HG03432 (cell line): Measurements from ENCODE around the gene GPR37.
A peak's percentile ranks its signal among the peaks of the same experiment; 100 is the strongest.

ENCODE experiments used
- ATAC-seq: cut with Tn5 transposase; IDR thresholded peaks from one replicate; pipeline ENCODE4 v1.9.1; 2021; ENCODE audit warnings: mild to moderate bottlenecking, moderate library complexity; ENCODE audit not compliant: unreplicated experiment

The GPR37 gene

DNA sequence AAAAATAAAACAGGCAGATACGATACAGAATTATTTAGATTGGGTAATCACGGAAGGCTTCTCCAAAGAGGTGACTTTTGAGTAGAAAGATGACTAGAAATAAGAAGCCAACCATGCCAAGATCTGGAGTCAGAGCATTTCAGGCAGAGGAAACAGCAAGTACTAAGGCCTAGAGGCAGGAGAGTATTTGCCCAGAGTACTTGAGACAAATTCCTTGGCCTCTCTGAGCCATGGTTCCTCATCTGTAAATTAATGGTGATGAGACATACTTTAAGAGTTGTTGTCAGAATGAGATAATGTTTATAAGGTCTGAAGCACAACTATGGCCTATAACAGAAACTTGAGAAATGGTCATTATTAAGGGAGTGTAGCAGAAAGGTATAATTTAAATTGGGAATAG lies 15.8 kb upstream of the GPR37 start:
- no peak for ATAC-seq

DNA sequence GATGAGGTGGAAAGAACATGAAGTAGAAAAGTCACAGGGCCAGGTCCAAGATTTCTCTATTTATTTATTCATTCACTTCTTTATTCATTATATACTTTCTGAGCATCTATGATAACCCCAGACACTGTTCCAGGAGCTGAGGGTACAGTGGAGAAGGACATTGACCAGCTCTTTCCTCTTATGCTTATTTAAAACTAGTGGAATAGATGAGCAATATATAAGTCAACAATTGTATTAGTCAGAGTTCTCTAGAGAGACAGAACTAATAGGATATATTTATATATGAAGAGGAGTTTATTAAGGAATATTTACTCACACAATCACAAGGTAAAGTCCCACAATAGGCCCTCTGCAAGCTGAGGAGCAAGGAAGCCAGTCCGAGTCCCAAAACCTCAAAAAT lies 15.0 kb upstream of the GPR37 start:
- ATAC-seq = no peak

- ATAC-seq = no peak
Measured at GRCh38 chr7:124780056-124780455, 14.5 kb upstream of the GPR37 start.

GRCh38 chr7:124779620-124780019 lies 14.0 kb upstream of the GPR37 start:
- ATAC-seq = no peak

DNA sequence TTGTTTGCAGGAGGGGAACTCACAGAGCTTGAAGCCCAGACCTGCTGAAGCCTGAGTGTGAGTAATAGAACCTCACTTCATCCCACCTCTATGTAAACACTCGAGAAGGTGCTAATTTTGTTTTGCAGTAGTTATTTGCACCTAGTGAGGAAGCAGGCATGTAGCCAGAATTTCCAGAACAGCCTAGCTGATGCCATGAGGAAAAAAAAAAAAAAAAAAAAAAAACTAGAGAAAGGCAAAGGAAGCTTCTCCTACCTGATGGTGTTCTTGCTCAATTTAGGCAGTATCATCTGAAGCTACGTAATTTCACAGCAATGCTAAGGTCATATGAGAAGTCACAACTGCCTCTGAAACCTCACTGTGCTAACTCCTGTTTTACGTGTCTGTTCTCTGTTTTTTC lies 13.6 kb upstream of the GPR37 start:
- no peak for ATAC-seq

DNA sequence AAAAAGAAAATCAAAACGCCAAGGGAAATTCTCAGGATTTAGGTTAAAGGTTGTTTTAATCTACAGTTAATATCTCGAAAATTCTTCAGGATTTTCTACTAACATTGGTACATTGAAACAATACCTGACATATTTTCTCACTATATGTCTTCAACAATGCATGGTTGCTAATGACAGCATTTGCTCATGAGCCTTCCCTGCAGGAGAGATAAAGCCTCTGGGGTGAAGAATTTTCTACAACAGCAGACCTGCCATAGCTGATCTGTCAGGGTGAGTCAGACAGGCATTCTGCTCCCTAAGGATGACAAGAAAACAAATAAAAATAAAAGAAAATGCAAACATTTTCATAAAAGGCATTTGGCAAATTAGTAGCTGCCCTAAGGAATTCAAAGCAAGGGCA lies 11.7 kb upstream of the GPR37 start:
- ATAC-seq = no peak

DNA sequence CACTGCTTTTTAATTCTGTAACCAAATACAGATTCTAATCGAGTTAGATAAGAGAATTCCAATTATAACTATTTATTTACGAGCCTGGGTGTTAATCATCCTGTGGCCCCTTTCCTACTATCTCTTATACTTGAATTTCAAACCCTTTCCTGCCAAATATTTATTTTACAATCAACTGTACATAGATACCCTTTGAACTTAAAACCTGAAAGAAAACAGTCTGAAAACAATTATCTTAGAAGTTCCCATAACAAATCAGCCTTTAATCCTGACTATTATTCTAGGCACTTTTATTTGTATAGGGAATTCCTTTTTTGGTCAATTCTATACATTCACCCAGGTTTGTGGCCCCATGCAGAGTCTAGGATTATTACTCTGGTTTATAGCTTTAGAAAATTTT lies 10.6 kb upstream of the GPR37 start:
- no peak for ATAC-seq

- no peak for ATAC-seq
Measured at GRCh38 chr7:124775422-124775821, 9.8 kb upstream of the GPR37 start.

DNA sequence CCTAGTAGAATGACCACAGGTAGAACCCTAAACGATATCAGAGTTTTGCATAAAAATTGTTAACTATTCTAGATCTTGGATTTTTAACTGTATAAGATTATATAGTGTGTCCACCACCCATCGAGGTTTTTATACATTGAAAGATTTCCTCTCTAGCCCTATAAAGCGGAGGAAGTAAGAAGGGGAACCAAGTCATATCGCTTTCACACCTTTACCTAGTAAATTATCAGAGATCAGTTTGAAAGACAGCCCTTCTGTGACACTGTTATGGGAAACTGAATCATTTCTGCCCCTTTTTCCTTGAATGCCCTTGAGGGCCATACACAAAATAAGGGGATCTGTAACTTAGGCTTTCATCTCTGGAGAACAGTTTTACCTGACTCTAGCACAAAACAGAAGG lies 8.3 kb upstream of the GPR37 start:
- ATAC-seq = no peak

DNA sequence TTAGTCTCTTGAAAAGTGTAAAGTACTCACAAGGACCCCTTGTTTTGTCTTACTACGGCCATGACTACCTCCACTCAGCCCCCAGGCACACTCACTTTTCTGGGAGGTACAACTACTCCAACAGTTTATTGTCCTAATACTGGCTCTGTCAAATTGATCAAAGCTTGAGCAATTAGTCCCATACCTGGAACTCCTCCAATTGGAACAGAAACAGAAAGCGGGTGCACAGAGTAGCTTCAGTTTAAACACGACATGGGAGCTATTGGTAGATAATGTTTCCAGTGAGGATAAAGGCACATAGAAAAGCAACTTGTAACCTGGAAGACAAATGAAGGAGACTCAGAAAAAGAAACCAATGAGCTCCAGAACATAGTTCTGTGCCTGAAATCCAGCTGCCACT lies 7.7 kb upstream of the GPR37 start:
- ATAC-seq = no peak

- no peak for ATAC-seq
Measured at GRCh38 chr7:124769136-124769535, 3.5 kb upstream of the GPR37 start.

GRCh38 chr7:124768525-124768924 lies 2.9 kb upstream of the GPR37 start:
- ATAC-seq = no peak

DNA sequence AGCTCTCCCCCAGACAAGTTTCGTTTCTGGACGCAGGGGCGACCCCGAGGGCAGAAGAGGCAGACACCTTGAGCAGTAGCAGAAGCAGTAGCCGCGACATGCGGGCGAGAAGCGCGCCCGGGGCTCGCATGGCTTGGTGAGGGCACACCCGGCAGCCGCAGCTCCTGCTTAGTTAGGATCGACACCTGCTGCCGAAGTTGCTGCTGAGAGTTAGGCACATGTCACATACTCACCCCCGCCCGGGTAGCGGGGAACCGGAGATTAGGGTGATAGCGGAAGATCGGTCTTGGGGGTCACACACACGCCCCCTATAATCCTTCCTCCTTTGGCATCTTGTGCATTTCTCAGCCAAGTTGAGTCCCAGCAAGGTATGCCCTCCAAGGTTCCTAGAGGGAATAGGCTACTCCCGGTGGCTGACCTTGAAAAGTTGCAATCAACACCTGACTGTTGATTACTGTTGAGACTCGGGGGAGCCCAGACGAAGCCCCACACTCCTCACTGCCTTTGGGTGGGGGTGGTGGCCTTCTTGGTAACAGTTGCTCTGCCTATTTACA lies 668 bp downstream of the GPR37 start:
- peak; percentile 51 for ATAC-seq

GRCh38 chr7:124764051-124764846 lies 1.3 kb downstream of the GPR37 start:
- no peak for ATAC-seq

DNA sequence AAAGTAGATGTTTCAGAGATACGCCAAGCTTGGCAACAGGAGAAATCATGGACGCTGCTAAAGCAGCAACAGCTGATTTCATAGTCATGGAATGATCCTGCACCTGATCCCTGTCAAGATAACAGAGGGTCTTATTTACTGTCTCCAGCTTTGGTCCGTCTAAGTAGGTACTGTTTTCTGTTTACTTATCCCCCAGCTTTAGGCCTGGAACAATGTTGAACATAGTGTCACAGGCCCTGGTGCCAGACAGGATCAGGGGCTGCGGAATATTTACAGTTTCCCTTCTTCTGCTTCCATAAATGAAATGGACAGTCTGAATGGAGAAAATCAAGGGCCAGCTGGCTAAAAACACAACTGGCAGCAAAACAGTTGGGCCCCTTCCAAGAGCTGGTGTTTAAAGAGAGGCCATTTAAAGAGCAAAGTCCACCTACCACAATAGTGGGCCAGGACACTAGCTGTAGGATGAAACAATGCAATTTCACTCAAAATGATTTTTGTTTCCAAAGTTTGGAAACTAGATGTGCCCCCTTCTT lies 2.9 kb downstream of the GPR37 start:
- ATAC-seq = no peak

DNA sequence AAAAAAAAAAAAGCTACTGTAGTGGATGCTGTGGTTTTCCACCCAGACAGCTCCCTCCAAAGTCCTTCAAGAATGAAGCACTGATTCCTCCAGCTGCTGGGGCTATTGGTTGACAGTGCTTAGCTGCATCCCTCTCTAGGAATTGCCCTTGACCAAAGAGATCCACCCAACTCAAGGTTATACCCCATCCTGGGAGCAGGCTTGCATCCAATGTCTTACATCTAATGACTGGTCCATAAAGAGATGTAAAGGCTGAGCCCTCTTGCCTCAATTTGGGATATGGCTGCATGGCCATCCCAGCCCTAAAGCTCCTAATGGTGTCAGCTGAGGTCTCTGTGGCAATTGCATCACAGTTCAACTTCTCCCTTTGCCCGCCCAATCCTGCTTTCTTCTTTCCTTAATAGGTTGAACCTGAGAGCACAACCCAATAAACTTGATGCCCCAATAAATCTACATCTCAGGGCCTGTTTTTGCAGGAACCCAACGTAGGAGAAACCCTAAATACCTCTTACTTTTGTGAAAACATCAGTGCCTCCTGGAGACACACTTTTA lies 4.4 kb downstream of the GPR37 start:
- ATAC-seq = no peak

DNA sequence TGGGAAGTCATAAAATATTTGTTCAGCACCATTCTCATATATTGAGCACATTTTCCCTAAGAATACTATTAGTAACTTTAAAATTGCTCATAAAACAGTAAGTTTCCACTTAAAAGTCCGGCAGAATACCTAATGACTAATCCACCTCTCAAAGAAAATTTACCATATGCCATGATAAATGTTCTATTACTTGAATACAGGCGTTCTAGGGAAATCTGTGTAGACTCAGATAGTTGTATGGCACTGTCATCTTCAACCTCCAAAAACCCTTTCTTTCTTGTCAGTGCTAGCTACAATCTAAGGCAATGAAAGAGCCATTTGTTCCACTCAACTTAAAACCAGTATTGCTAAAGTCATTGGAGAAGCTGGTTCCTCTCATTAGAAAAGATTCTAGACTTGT lies 7.3 kb downstream of the GPR37 start:
- no peak for ATAC-seq

DNA sequence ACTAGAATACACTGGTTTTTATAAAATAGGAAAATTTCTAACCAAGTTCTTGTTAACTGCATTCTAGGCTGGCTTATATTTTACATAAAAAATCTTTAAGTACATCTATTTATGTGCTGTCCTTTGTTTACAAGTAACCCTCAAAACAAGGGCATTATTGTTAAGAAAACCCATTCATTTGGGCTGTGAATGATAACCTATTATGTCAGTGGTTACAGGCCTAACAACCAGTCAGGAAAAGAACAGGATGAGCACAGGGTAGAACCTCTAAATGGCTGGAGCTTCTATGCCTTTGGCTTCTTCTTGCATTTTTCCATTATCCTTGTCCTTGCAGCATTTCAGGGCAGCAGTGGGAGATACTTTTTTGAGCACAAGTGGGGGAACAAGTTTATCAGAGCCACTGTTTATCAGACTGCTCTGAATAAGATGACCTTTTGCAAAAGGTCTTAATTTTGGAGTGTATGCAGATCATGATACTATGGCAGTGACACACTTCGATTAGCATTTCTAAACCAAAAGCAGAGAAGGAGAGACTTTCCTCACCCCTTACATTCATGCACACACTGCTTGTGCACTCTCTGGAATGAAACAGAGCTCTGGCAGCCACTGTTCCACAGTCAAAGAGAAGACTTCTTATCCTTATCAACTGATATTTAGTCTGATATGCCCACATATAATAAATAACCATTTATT lies 10.9 kb downstream of the GPR37 start:
- ATAC-seq = no peak

- no peak for ATAC-seq
Measured at GRCh38 chr7:124752310-124752709, 13.3 kb downstream of the GPR37 start.

DNA sequence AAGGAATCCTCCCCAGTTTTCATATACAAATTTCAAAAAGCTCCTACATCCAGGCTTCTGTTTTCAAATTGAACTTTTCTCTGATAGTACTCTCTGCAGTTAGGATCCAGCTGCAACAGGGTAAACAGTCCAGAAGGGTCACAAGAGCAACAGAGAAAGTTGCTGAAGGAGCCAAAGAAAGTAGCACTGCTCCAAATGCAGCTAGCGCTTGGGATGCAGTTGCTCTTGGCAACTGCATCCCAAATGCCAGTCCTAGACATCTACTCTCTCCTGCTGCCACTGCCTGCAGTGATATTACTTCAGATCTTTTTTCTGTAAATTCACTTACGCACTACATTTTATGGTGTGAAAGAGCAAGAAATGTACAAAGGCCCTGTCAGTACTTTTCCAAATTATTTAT lies 14.6 kb downstream of the GPR37 start:
- no peak for ATAC-seq

GRCh38 chr7:124747072-124747471 lies 18.5 kb downstream of the GPR37 start:
- ATAC-seq = no peak

- ATAC-seq = no peak
Measured at GRCh38 chr7:124738639-124739038, 27.0 kb downstream of the GPR37 start.
